ENCODE results near the gene ZNF888.
"Not testable (repeated sequence)": the region's sequence is repeated elsewhere in the genome, so short reads cannot be mapped to it uniquely, and the experiment has no call there.

Gene ZNF888

GRCh38 chr19:52941941-52942385 is 18.7 kb upstream of the ZNF888 start:
- TF ChIP-seq SPI1 (IDR thresholded peaks at IDR 0.05; ENCODE audit: borderline replicate concordance, low read depth) (no peak), GABPA (IDR thresholded peaks at IDR 0.05; ENCODE audit: low read depth) (no peak), CTCF (IDR thresholded peaks at IDR 0.05; ENCODE audit: insufficient read depth, low read length) (no peak), POLR2AphosphoS5 (IDR thresholded peaks at IDR 0.05; ENCODE audit: low read depth) (no peak), REST (IDR thresholded peaks at IDR 0.05; ENCODE audit: insufficient replicate concordance, low read depth) (no peak)
- Histone ChIP-seq H3K4me3 (replicated peaks; ENCODE audit: insufficient read depth, low read length) (peak overlapping the region; percentile 65), H3K27ac (replicated peaks) (peak overlapping the region; percentile 92), H3K27me3 (ENCODE audit: insufficient read depth, poor library complexity, severe bottlenecking) (no peaks in the 10 kb centered on the region)
- DNase-seq (ENCODE audit: low read depth in 1 of 2, low spot score in 1 of 2): peak; percentile 21 to 48

- not testable (repeated sequence) for DNase-seq (ENCODE audit: low read depth in 1 of 2, low spot score in 1 of 2); H3K27me3 ChIP-seq (ENCODE audit: insufficient read depth, poor library complexity, severe bottlenecking); H3K27ac ChIP-seq (replicated peaks)
- H3K4me3 ChIP-seq (replicated peaks; ENCODE audit: insufficient read depth, low read length): peak overlapping the region; percentile 65
Measured at GRCh38 chr19:52941523-52941922, 18.3 kb upstream of the ZNF888 start.

GRCh38 chr19:52940905-52941304 is 17.7 kb upstream of the ZNF888 start:
- not testable (repeated sequence) for H3K27me3 ChIP-seq (ENCODE audit: insufficient read depth, poor library complexity, severe bottlenecking); DNase-seq (ENCODE audit: low read depth in 1 of 2, low spot score in 1 of 2); H3K4me3 ChIP-seq (replicated peaks; ENCODE audit: insufficient read depth, low read length); H3K27ac ChIP-seq (replicated peaks)

GRCh38 chr19:52938761-52939160 is 15.5 kb upstream of the ZNF888 start:
- TF ChIP-seq GABPA (IDR thresholded peaks at IDR 0.05; ENCODE audit: low read depth) (no peak), POLR2AphosphoS5 (IDR thresholded peaks at IDR 0.05; ENCODE audit: low read depth) (no peak), REST (IDR thresholded peaks at IDR 0.05; ENCODE audit: insufficient replicate concordance, low read depth) (no peak), SPI1 (IDR thresholded peaks at IDR 0.05; ENCODE audit: borderline replicate concordance, low read depth) (no peak), CTCF (IDR thresholded peaks at IDR 0.05; ENCODE audit: insufficient read depth, low read length) (no peak)
- no peaks in the 10 kb centered on the region for H3K27me3 ChIP-seq (ENCODE audit: insufficient read depth, poor library complexity, severe bottlenecking)
- no peak overlapping the region for H3K27ac ChIP-seq (replicated peaks)
- DNase-seq (ENCODE audit: low read depth in 1 of 2, low spot score in 1 of 2): no peak
- no peak overlapping the region for H3K4me3 ChIP-seq (replicated peaks; ENCODE audit: insufficient read depth, low read length)

GRCh38 chr19:52936954-52937325 is 13.7 kb upstream of the ZNF888 start:
- H3K27ac ChIP-seq (replicated peaks): peak overlapping the region; percentile 32; the same call in 1 of the 2 replicates
- no peak for DNase-seq (ENCODE audit: low read depth in 1 of 2, low spot score in 1 of 2)
- H3K27me3 ChIP-seq (ENCODE audit: insufficient read depth, poor library complexity, severe bottlenecking): no peaks in the 10 kb centered on the region
- H3K4me3 ChIP-seq (replicated peaks; ENCODE audit: insufficient read depth, low read length): no peak overlapping the region
- TF ChIP-seq SPI1 (IDR thresholded peaks at IDR 0.05; ENCODE audit: borderline replicate concordance, low read depth) (no peak), CTCF (IDR thresholded peaks at IDR 0.05; ENCODE audit: insufficient read depth, low read length) (no peak), POLR2AphosphoS5 (IDR thresholded peaks at IDR 0.05; ENCODE audit: low read depth) (no peak), REST (IDR thresholded peaks at IDR 0.05; ENCODE audit: insufficient replicate concordance, low read depth) (no peak), GABPA (IDR thresholded peaks at IDR 0.05; ENCODE audit: low read depth) (no peak)

Measured in HL-60 (cell line).